ENCODE data around the gene CENPQ. TPM values are rescaled to one million over a fixed set of nuclear protein-coding genes. Genes with fewer than 3 reads are reported as not detected.

CENPQ gene
- total RNA-seq, 1 donor from 2014 or later: 3.8 TPM

- H3K9me3 ChIP-seq: no peaks in the 10 kb centered on the region
- no peaks in the 10 kb centered on the region for H3K27me3 ChIP-seq
- intact Hi-C loops (cut with DNase I): no loop called here
- H3K27ac ChIP-seq: no peak overlapping the region
- ATAC-seq (no peak), DNase-seq (no peak)
- H3K4me1 ChIP-seq: no peaks in the 10 kb centered on the region
- no peaks in the 10 kb centered on the region for H3K36me3 ChIP-seq
- TF ChIP-seq CTCF (IDR thresholded peaks at IDR 0.05): no peak
- no peak overlapping the region for H3K4me3 ChIP-seq
These were observed 46.2 kb downstream of the CENPQ start for GRCh38 chr6:49509342-49509741.

GRCh38 chr6:49513153-49513989 lies 50.2 kb downstream of the CENPQ start:
- no peak overlapping the region for H3K4me3 ChIP-seq
- no peaks in the 10 kb centered on the region for H3K9me3 ChIP-seq
- no peak overlapping the region for H3K27ac ChIP-seq
- H3K27me3 ChIP-seq: no peaks in the 10 kb centered on the region
- no peaks in the 10 kb centered on the region for H3K36me3 ChIP-seq
- no peak for ATAC-seq
- no peak for DNase-seq
- no peak for TF ChIP-seq CTCF (IDR thresholded peaks at IDR 0.05)
- intact Hi-C loops (cut with DNase I): no loop called here
- H3K4me1 ChIP-seq: no peaks in the 10 kb centered on the region

- Histone ChIP-seq H3K27me3 (no peaks in the 10 kb centered on the region), H3K9me3 (no peaks in the 10 kb centered on the region), H3K4me1 (no peaks in the 10 kb centered on the region), H3K27ac (no peak overlapping the region), H3K4me3 (no peak overlapping the region), H3K36me3 (no peaks in the 10 kb centered on the region)
- DNase-seq: no peak
- no peak for TF ChIP-seq CTCF (IDR thresholded peaks at IDR 0.05)
- intact Hi-C loops (cut with DNase I): no loop called here
- ATAC-seq: no peak
These were observed 51.7 kb downstream of the CENPQ start for GRCh38 chr6:49514571-49515484.

- H3K27me3 ChIP-seq: no peaks in the 10 kb centered on the region
- no peak overlapping the region for H3K27ac ChIP-seq
- H3K4me3 ChIP-seq: no peak overlapping the region
- TF ChIP-seq CTCF (IDR thresholded peaks at IDR 0.05): no peak
- intact Hi-C loops (cut with DNase I): no loop called here
- no peaks in the 10 kb centered on the region for H3K9me3 ChIP-seq
- no peaks in the 10 kb centered on the region for H3K36me3 ChIP-seq
- no peaks in the 10 kb centered on the region for H3K4me1 ChIP-seq
- no peak for DNase-seq
- ATAC-seq: no peak
These were observed 52.4 kb downstream of the CENPQ start for GRCh38 chr6:49515485-49516146.

- DNase-seq (no peak), ATAC-seq (no peak)
- no peaks in the 10 kb centered on the region for H3K4me1 ChIP-seq
- H3K36me3 ChIP-seq: no peaks in the 10 kb centered on the region
- no peak overlapping the region for H3K27ac ChIP-seq
- no peaks in the 10 kb centered on the region for H3K9me3 ChIP-seq
- no peaks in the 10 kb centered on the region for H3K27me3 ChIP-seq
- no peak for TF ChIP-seq CTCF (IDR thresholded peaks at IDR 0.05)
- intact Hi-C loops (cut with DNase I): no loop called here
- no peak overlapping the region for H3K4me3 ChIP-seq
These were observed 53.0 kb downstream of the CENPQ start for GRCh38 chr6:49516147-49516505.
